ENCODE measurements around the gene ACAP1. TPM values are rescaled to one million over a fixed set of nuclear protein-coding genes. Genes with fewer than 3 reads are reported as not detected.

The ACAP1 gene
- total and polyA plus RNA-seq, 4 donors = 1.1 to 7.4 (median 4.7) TPM

DNA sequence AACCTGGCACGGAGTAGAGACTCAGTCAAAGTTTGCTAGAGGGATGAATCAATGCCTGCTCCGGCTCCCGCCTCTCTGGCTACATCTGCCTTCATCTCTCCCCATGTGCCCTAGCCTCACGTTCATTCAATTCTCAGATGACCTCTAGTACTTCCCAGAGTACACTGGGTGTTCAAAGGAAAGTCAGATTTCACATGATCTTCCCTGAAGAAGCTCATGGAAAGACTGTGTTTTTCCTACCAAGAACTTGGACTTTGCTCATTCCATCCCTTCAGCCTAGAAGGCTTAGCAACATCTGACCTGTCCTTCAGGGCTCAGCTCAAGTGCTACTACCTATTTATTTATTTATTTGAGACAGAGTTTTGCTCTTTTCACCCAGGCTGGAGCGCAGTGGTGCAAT lies 33.5 kb downstream of the ACAP1 start:
- Histone ChIP-seq H3K27ac (ENCODE audit: low read depth in 1 of 2, low read length in 2 of 2) (no peak overlapping the region), H3K36me3 (ENCODE audit: control insufficient read depth in 4 of 4, insufficient read depth in 3 of 4, low read depth in 1 of 4, low read length in 3 of 4) (no peaks in the 10 kb centered on the region), H3K9ac (ENCODE audit: low read depth in 1 of 2, low read length in 2 of 2) (no peak overlapping the region), H3K27me3 (ENCODE audit: control insufficient read depth in 4 of 4, insufficient read depth in 4 of 4, low read length in 3 of 4) (no peaks in the 10 kb centered on the region), H3K9me3 (ENCODE audit: control insufficient read depth in 4 of 4, low read length in 3 of 4) (no peaks in the 10 kb centered on the region), H3K4me1 (ENCODE audit: control insufficient read depth in 4 of 4, insufficient read depth in 4 of 4, low read length in 3 of 4) (no peaks in the 10 kb centered on the region), H3K4me3 (ENCODE audit: low read depth in 1 of 3, low read length in 3 of 3) (no peak overlapping the region)
- no peak for DNase-seq (ENCODE audit: low spot score)
- WGBS = 69% methylated on average over 5 of the region's 5 CpGs
- TF ChIP-seq HNF4A (conservative IDR thresholded peaks at IDR 0.05) = no peak
- no peak for TF ChIP-seq RXRA (IDR thresholded peaks at IDR 0.05)
- TF ChIP-seq YY1 (IDR thresholded peaks at IDR 0.05) = no peak
- TF ChIP-seq, protein P1, sequence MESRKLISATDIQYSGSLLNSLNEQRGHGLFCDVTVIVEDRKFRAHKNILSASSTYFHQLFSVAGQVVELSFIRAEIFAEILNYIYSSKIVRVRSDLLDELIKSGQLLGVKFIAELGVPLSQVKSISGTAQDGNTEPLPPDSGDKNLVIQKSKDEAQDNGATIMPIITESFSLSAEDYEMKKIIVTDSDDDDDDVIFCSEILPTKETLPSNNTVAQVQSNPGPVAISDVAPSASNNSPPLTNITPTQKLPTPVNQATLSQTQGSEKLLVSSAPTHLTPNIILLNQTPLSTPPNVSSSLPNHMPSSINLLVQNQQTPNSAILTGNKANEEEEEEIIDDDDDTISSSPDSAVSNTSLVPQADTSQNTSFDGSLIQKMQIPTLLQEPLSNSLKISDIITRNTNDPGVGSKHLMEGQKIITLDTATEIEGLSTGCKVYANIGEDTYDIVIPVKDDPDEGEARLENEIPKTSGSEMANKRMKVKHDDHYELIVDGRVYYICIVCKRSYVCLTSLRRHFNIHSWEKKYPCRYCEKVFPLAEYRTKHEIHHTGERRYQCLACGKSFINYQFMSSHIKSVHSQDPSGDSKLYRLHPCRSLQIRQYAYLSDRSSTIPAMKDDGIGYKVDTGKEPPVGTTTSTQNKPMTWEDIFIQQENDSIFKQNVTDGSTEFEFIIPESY (IDR thresholded peaks at IDR 0.05) = no peak
- TF ChIP-seq, protein P2, sequence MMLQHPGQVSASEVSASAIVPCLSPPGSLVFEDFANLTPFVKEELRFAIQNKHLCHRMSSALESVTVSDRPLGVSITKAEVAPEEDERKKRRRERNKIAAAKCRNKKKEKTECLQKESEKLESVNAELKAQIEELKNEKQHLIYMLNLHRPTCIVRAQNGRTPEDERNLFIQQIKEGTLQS (IDR thresholded peaks at IDR 0.05) = no peak
- TF ChIP-seq, protein P3, sequence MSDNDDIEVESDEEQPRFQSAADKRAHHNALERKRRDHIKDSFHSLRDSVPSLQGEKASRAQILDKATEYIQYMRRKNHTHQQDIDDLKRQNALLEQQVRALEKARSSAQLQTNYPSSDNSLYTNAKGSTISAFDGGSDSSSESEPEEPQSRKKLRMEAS (IDR thresholded peaks at IDR 0.05) = no peak
- TF ChIP-seq JUND (IDR thresholded peaks at IDR 0.05) = no peak
- TF ChIP-seq SP1 (IDR thresholded peaks at IDR 0.05) = no peak
- TF ChIP-seq EGR1 (IDR thresholded peaks at IDR 0.05; ENCODE audit: low read depth in 2 of 2) = no peak
- TF ChIP-seq RAD21 (IDR thresholded peaks at IDR 0.05) = no peak

- Histone ChIP-seq H3K4me1 (ENCODE audit: control insufficient read depth in 4 of 4, insufficient read depth in 4 of 4, low read length in 3 of 4) (no peaks in the 10 kb centered on the region), H3K27me3 (ENCODE audit: control insufficient read depth in 4 of 4, insufficient read depth in 4 of 4, low read length in 3 of 4) (no peaks in the 10 kb centered on the region), H3K36me3 (ENCODE audit: control insufficient read depth in 4 of 4, insufficient read depth in 3 of 4, low read depth in 1 of 4, low read length in 3 of 4) (no peaks in the 10 kb centered on the region), H3K9ac (ENCODE audit: low read depth in 1 of 2, low read length in 2 of 2) (no peak overlapping the region), H3K4me3 (ENCODE audit: low read depth in 1 of 3, low read length in 3 of 3) (no peak overlapping the region), H3K9me3 (ENCODE audit: control insufficient read depth in 4 of 4, low read length in 3 of 4) (no peaks in the 10 kb centered on the region), H3K27ac (ENCODE audit: low read depth in 1 of 2, low read length in 2 of 2) (no peak overlapping the region)
- TF ChIP-seq SP1 (IDR thresholded peaks at IDR 0.05) (no peak), YY1 (IDR thresholded peaks at IDR 0.05) (no peak), JUND (IDR thresholded peaks at IDR 0.05) (no peak), HNF4A (conservative IDR thresholded peaks at IDR 0.05) (no peak), GABPA (IDR thresholded peaks at IDR 0.05 in 1 of 2, conservative IDR thresholded peaks at IDR 0.05 in 1 of 2) (no peak), REST (IDR thresholded peaks at IDR 0.05) (no peak), HNF4G (IDR thresholded peaks at IDR 0.05) (no peak), EGR1 (IDR thresholded peaks at IDR 0.05; ENCODE audit: low read depth in 2 of 2) (no peak), RXRA (IDR thresholded peaks at IDR 0.05) (no peak), RAD21 (IDR thresholded peaks at IDR 0.05) (no peak), FOXA1 (IDR thresholded peaks at IDR 0.05) (no peak), FOXA2 (IDR thresholded peaks at IDR 0.05) (no peak), NR2F2 (IDR thresholded peaks at IDR 0.05) (no peak), CTCF (IDR thresholded peaks at IDR 0.05; ENCODE audit: low read depth, low read length, missing input control) (no peak)
- TF ChIP-seq, protein P2 (IDR thresholded peaks at IDR 0.05) = no peak
- TF ChIP-seq, protein P1 (IDR thresholded peaks at IDR 0.05) = no peak
- TF ChIP-seq, protein P3 (IDR thresholded peaks at IDR 0.05) = no peak
- no peak for DNase-seq (ENCODE audit: low spot score)
- WGBS = 85% methylated on average over 4 of the region's 4 CpGs
Observed at GRCh38 chr17:7370853-7371252, 34.5 kb downstream of the ACAP1 start.
